Right cardiac atrium (tissue), 5 donors: ENCODE measurements around the gene SCN8A. TPM values are rescaled to one million over a fixed set of nuclear protein-coding genes. Genes with fewer than 3 reads are reported as not detected.
"Not testable (repeated sequence)": the region's sequence is repeated elsewhere in the genome, so short reads cannot be mapped to it uniquely, and the experiment has no call there.

Source experiments
- ATAC-seq, 2 donors: fragments of 200-7000 bp; cut with Tn5 transposase; one replicate each; pipeline versions ENCODE4 v1.8.0 to v1.9.1; 2020; ENCODE audit warnings: moderate library complexity in 2 of 2, mild to moderate bottlenecking in 1 of 2
- DNase-seq, 3 donors: peaks; one replicate each; pipeline ENCODE4 v3.0.0-alpha.2; 2020
- H3K27ac ChIP-seq: one replicate; pipeline ENCODE4 v1.5.1; 2013; ENCODE audit warnings: mild to moderate bottlenecking, low read length, control low read depth, moderate library complexity
- H3K27me3 ChIP-seq: one replicate; pipeline ENCODE4 v1.6.1; 2013; ENCODE audit not compliant: control insufficient read depth, insufficient read depth
- H3K4me1 ChIP-seq: one replicate; pipeline ENCODE4 v1.6.1; 2013; ENCODE audit warnings: low read length; ENCODE audit not compliant: control insufficient read depth, insufficient read depth
- H3K4me3 ChIP-seq: one replicate; pipeline ENCODE4 v1.5.1; 2013; ENCODE audit warnings: low read length, control low read depth
- H3K9me3 ChIP-seq: one replicate; pipeline ENCODE4 v1.6.1; 2013; ENCODE audit warnings: low read length; ENCODE audit not compliant: control insufficient read depth
- WGBS: extraction: QIAGEN DNeasy Blood & Tissue Kit; methylation state at CpG from one replicate; pipeline ENCODE4 v1.1.7; 2013; 5-methylcytosine and 5-hydroxymethylcytosine counted together
- intact Hi-C, 4 donors: fragments of 100-400 bp; cut with DNase I; formaldehyde crosslinking; loops; one replicate each; pipeline versions ENCODE4 v1.11.0 to v1.14.0; 2022 to 2023
- polyA plus RNA-seq: library from polyadenylated mRNA; stranded (reverse); fragments of 200-250 nt; gene quantifications from one replicate; pipeline ENCODE4 v1.2.3, GENCODE V29; 2013
- total RNA-seq, 4 donors: library from RNA; stranded (reverse); fragmentation: NEBNext Ultra II Directional; extraction: Animal tissue kit (Norgen Biotek cat#: 25700); gene quantifications; one replicate each; pipeline ENCODE4 v1.2.1, GENCODE V29; 2021
- donor health status: healthy with polysubstance abuse.
- donor health status: DM: no; HTN: yes; CAD: no.
- donor health status: DM: no; HTN: no; CAD: no.
- donor health status: DM: no; HTN: yes; CAD: no; lungs with severe emphysema.
- donor health status: DM: yes; HTN: yes; CAD: no.

Gene SCN8A
- total and polyA plus RNA-seq, 5 donors, result 0.07 to 0.58 (median 0.17) TPM

GRCh38 chr12:51592034-51592705 lies 1.1 kb downstream of the SCN8A start:
- intact Hi-C loops, result no loop called here
- DNase-seq, result peak in 1 of 3 donors; percentile 32
- Histone ChIP-seq H3K4me1 (peaks cover 2% of the 10 kb centered on the region), H3K4me3 (no peak overlapping the region), H3K9me3 (no peaks in the 10 kb centered on the region), H3K27ac (no peak overlapping the region), H3K27me3 (no peaks in the 10 kb centered on the region)
- WGBS, result 3% methylated on average over 11 of the region's 11 CpGs
- ATAC-seq, result no peak

GRCh38 chr12:51593021-51593420 lies 2.0 kb downstream of the SCN8A start:
- intact Hi-C loops, result no loop called here
- no peak overlapping the region for H3K4me3 ChIP-seq
- ATAC-seq (no peak), DNase-seq (no peak)
- H3K4me1 ChIP-seq, result peaks cover 2% of the 10 kb centered on the region
- no peak overlapping the region for H3K27ac ChIP-seq
- H3K27me3 ChIP-seq, result no peaks in the 10 kb centered on the region
- no peaks in the 10 kb centered on the region for H3K9me3 ChIP-seq
- 74% methylated on average over 2 of the region's 2 CpGs for WGBS

- 4% methylated on average over 5 of the region's 5 CpGs for WGBS
- H3K27me3 ChIP-seq, result no peaks in the 10 kb centered on the region
- peaks cover 2% of the 10 kb centered on the region for H3K4me1 ChIP-seq
- no peaks in the 10 kb centered on the region for H3K9me3 ChIP-seq
- DNase-seq, result peak in 1 of 3 donors; percentile 39
- no peak for ATAC-seq
- intact Hi-C loops, result no loop called here
- no peak overlapping the region for H3K4me3 ChIP-seq
- H3K27ac ChIP-seq, result no peak overlapping the region
These were observed 2.5 kb downstream of the SCN8A start for GRCh38 chr12:51593539-51593938.

GRCh38 chr12:51598156-51598555 lies 7.1 kb downstream of the SCN8A start:
- DNase-seq (no peak), ATAC-seq (no peak)
- Histone ChIP-seq H3K9me3 (no peaks in the 10 kb centered on the region), H3K4me3 (no peak overlapping the region), H3K27ac (no peak overlapping the region), H3K27me3 (no peaks in the 10 kb centered on the region), H3K4me1 (no peaks in the 10 kb centered on the region)
- intact Hi-C loops, result no loop called here
- WGBS, result 64% methylated on average over 4 of the region's 4 CpGs

GRCh38 chr12:51600721-51601120 lies 9.7 kb downstream of the SCN8A start:
- 79% methylated on average over 1 of the region's 1 CpG for WGBS
- no peaks in the 10 kb centered on the region for H3K9me3 ChIP-seq
- H3K27me3 ChIP-seq, result no peaks in the 10 kb centered on the region
- intact Hi-C loops, result no loop called here
- ATAC-seq, result no peak
- H3K4me3 ChIP-seq, result no peak overlapping the region
- no peaks in the 10 kb centered on the region for H3K4me1 ChIP-seq
- DNase-seq, result no peak
- H3K27ac ChIP-seq, result no peak overlapping the region

GRCh38 chr12:51601241-51601640 lies 10.2 kb downstream of the SCN8A start:
- DNase-seq (no peak), ATAC-seq (no peak)
- H3K4me1 ChIP-seq, result no peaks in the 10 kb centered on the region
- no peaks in the 10 kb centered on the region for H3K9me3 ChIP-seq
- intact Hi-C loops, result no loop called here
- no peak overlapping the region for H3K27ac ChIP-seq
- no peak overlapping the region for H3K4me3 ChIP-seq
- no peaks in the 10 kb centered on the region for H3K27me3 ChIP-seq

- H3K27ac ChIP-seq, DNase-seq, H3K27me3 ChIP-seq, intact Hi-C loops, H3K9me3 ChIP-seq, H3K4me3 ChIP-seq, ATAC-seq, H3K4me1 ChIP-seq: not testable (repeated sequence)
- WGBS, result 85% methylated on average over 1 of the region's 1 CpG
These were observed 14.9 kb downstream of the SCN8A start for GRCh38 chr12:51605896-51606295.

- H3K27ac ChIP-seq, H3K27me3 ChIP-seq, ATAC-seq, H3K4me1 ChIP-seq, intact Hi-C loops, H3K9me3 ChIP-seq, H3K4me3 ChIP-seq, DNase-seq: not testable (repeated sequence)
- WGBS, result 84% methylated on average over 2 of the region's 2 CpGs
These were observed 16.2 kb downstream of the SCN8A start for GRCh38 chr12:51607197-51607596.

GRCh38 chr12:51620448-51620847 lies 29.4 kb downstream of the SCN8A start:
- 90% methylated on average over 4 of the region's 4 CpGs for WGBS
- ATAC-seq, result no peak
- no peak overlapping the region for H3K4me3 ChIP-seq
- no peak overlapping the region for H3K27ac ChIP-seq
- no peaks in the 10 kb centered on the region for H3K4me1 ChIP-seq
- DNase-seq, result no peak
- no peaks in the 10 kb centered on the region for H3K27me3 ChIP-seq
- intact Hi-C loops, result no loop called here
- H3K9me3 ChIP-seq, result no peaks in the 10 kb centered on the region

- Histone ChIP-seq H3K4me3 (no peak overlapping the region), H3K27me3 (no peaks in the 10 kb centered on the region), H3K27ac (no peak overlapping the region), H3K9me3 (no peaks in the 10 kb centered on the region), H3K4me1 (no peaks in the 10 kb centered on the region)
- DNase-seq (no peak), ATAC-seq (no peak)
- 60% methylated on average over 7 of the region's 7 CpGs for WGBS
- intact Hi-C loops, result no loop called here
These were observed 30.3 kb downstream of the SCN8A start for GRCh38 chr12:51621156-51621922.

GRCh38 chr12:51622564-51622963 lies 31.5 kb downstream of the SCN8A start:
- intact Hi-C loops, result no loop called here
- ATAC-seq, result no peak
- Histone ChIP-seq H3K27me3 (no peaks in the 10 kb centered on the region), H3K9me3 (no peaks in the 10 kb centered on the region), H3K4me1 (no peaks in the 10 kb centered on the region), H3K4me3 (no peak overlapping the region), H3K27ac (no peak overlapping the region)
- WGBS, result 59% methylated on average over 1 of the region's 1 CpG
- DNase-seq, result no peak
